Measurements from ENCODE around the gene GPR50.

Gene GPR50

DNA sequence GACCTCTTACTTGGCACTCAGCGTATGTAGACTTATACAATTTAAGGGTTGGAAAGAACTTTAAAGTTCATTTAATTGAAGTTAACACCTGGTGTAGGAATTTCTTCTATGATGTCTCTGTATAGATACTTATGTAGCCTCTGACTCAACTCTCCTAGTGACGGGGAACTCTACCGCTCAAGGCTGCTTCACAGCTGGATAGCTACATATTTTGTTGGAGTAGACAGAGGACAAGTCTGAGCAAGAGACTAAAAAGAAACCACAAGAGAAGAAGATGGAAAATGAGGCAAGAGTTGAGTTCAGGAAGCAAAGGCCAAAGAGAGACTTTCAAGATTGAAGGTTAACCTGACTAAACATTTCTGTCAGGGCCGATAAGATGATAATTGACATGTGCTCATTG, 52.6 kb downstream of the GPR50 start:
- DNase-seq: no peak

Data from NCI-H1694 treated with DMSO at 0.1 percent for 48 hours (cell line).